Keratinocyte (primary cell): ENCODE measurements around the gene COL6A5. TPM values are rescaled to one million over a fixed set of nuclear protein-coding genes. Genes with fewer than 3 reads are reported as not detected.
A peak's percentile ranks its signal among the peaks of the same experiment; 100 is the strongest.

Experiments
- DNase-seq: peaks from one replicate; pipeline ENCODE4 v3.0.0-alpha.2; 2011; ENCODE audit warnings: low read depth, missing footprints, low spot score
- FAIRE-seq: peaks from 2 replicates; lab custom pipeline; 2011; peaks lifted over from hg19 to GRCh38; lab: Jason Lieb, UNC
- H2AFZ ChIP-seq: 2 replicates; pipeline ENCODE4 v1.6.0; 2012; ENCODE audit warnings: low read length, control low read depth, inconsistent platforms; ENCODE audit not compliant: control insufficient read depth
- H3K27ac ChIP-seq: 2 replicates; pipeline ENCODE4 v1.5.1; 2011; ENCODE audit warnings: low read length; ENCODE audit not compliant: control insufficient read depth, insufficient read depth
- H3K27me3 ChIP-seq: 3 replicates; pipeline ENCODE4 v1.6.0; 2011; ENCODE audit warnings: low read length; ENCODE audit not compliant: control insufficient read depth, insufficient read depth; ENCODE audit errors: extremely low read depth
- H3K36me3 ChIP-seq, 2 experiments: 2 replicates in 1 of 2; 3 replicates in 1 of 2; pipeline ENCODE4 v1.5.1; 2011; ENCODE audit warnings: low read length in 2 of 2, mild to moderate bottlenecking in 1 of 2; ENCODE audit not compliant: control insufficient read depth in 2 of 2, insufficient read depth in 2 of 2; ENCODE audit errors: extremely low read depth in 1 of 2
- H3K4me1 ChIP-seq: 3 replicates; pipeline ENCODE4 v1.5.1; 2011; ENCODE audit warnings: low read length; ENCODE audit not compliant: control insufficient read depth, insufficient read depth; ENCODE audit errors: extremely low read depth
- H3K4me2 ChIP-seq: 3 replicates; pipeline ENCODE4 v1.6.0; 2011; ENCODE audit warnings: low read depth, low read length; ENCODE audit not compliant: control insufficient read depth, insufficient read depth; ENCODE audit errors: extremely low read depth
- H3K4me3 ChIP-seq, 3 experiments: fragments of 200-600 bp in 1 of 3; sonication (generic) in 1 of 3; 2 replicates in 2 of 3; 3 replicates in 1 of 3; pipeline ENCODE4 v1.5.1; 2011 to 2016; ENCODE audit warnings: low read length in 3 of 3, mild to moderate bottlenecking in 3 of 3, control low read depth in 2 of 3, inconsistent platforms in 1 of 3, low read depth in 1 of 3, mixed read lengths in 1 of 3, mixed run types in 1 of 3, moderate library complexity in 1 of 3; ENCODE audit not compliant: control insufficient read depth in 2 of 3, insufficient read depth in 2 of 3; ENCODE audit errors: extremely low read depth in 1 of 3
- H3K79me2 ChIP-seq: 2 replicates; pipeline ENCODE4 v1.6.0; 2012; ENCODE audit warnings: low read length; ENCODE audit not compliant: control insufficient read depth, insufficient read depth
- H3K9ac ChIP-seq: 3 replicates; pipeline ENCODE4 v1.6.0; 2011; ENCODE audit warnings: low read length; ENCODE audit not compliant: control insufficient read depth, insufficient read depth; ENCODE audit errors: extremely low read depth
- H3K9me1 ChIP-seq: 3 replicates; pipeline ENCODE4 v1.6.0; 2011; ENCODE audit warnings: low read length; ENCODE audit not compliant: control insufficient read depth, insufficient read depth; ENCODE audit errors: extremely low read depth
- H3K9me3 ChIP-seq: 2 replicates; pipeline ENCODE4 v1.5.1; 2012; ENCODE audit warnings: low read depth, low read length; ENCODE audit not compliant: control insufficient read depth
- H4K20me1 ChIP-seq: 3 replicates; pipeline ENCODE4 v1.6.0; 2011; ENCODE audit warnings: low read length; ENCODE audit not compliant: control insufficient read depth, insufficient read depth; ENCODE audit errors: extremely low read depth
- CTCF ChIP-seq, 3 experiments: IDR thresholded peaks in 1 of 3; conservative IDR thresholded peaks in 1 of 3; optimal IDR thresholded peaks in 1 of 3; 2 replicates in 2 of 3; 3 replicates in 1 of 3; pipeline versions ENCODE3 to v1.5.1; 2011; ENCODE audit warnings: low read length in 3 of 3, mild to moderate bottlenecking in 3 of 3, moderate library complexity in 2 of 3, control low read depth in 1 of 3, inconsistent platforms in 1 of 3; ENCODE audit not compliant: insufficient read depth in 2 of 3; ENCODE audit errors: extremely low read depth in 1 of 3
- EZH2 ChIP-seq: IDR thresholded peaks from one replicate; pipeline ENCODE4 v1.6.1; 2012; ENCODE audit warnings: inconsistent platforms, mild to moderate bottlenecking, low read length, moderate library complexity
- dilution Hi-C: fragments of 300-500 bp; cut with MboI; formaldehyde crosslinking; loops from one replicate; pipeline ENCODE4 v1.7.0; 2020; ENCODE audit warnings: low sequenced_read_pairs; ENCODE audit not compliant: extremely low pct_ligation_motif_present
- polyA plus RNA-seq, 5 experiments: library from polyadenylated mRNA; depleted of rRNA in 3 of 5; stranded (reverse) in 3 of 5; stranded (forward) in 1 of 5; unstranded in 1 of 5; fragments of >200 nt; gene quantifications; 1 replicate in 1 of 5; 2 replicates in 3 of 5; 3 replicates in 1 of 5; pipeline versions ENCODE4 v1.2.1 to v1.2.3, GENCODE V29; 2011 to 2012; ENCODE audit warnings: missing spikeins in 2 of 5, low read depth in 1 of 5, low replicate concordance in 1 of 5

Gene COL6A5
- polyA plus RNA-seq, 1 donor (not counting 4 experiments of a cell fraction or from before 2014, with no cell fraction given): not detected

GRCh38 chr3:130384476-130385025, 39.1 kb downstream of the COL6A5 start:
- Histone ChIP-seq H3K79me2 (no peaks in the 10 kb centered on the region), H4K20me1 (no peaks in the 10 kb centered on the region), H3K27me3 (no peaks in the 10 kb centered on the region), H3K9me1 (no peaks in the 10 kb centered on the region), H3K9ac (no peak overlapping the region), H3K4me2 (no peak overlapping the region), H3K9me3 (no peaks in the 10 kb centered on the region), H3K4me1 (peaks cover 3% of the 10 kb centered on the region), H2AFZ (no peak overlapping the region), H3K27ac (no peak overlapping the region), H3K4me3 (no peak overlapping the region), H3K36me3 (no peaks in the 10 kb centered on the region)
- no peak for TF ChIP-seq EZH2
- no peak for TF ChIP-seq CTCF (optimal IDR thresholded peaks at IDR 0.05 in 1 of 3, IDR thresholded peaks at IDR 0.05 in 1 of 3, conservative IDR thresholded peaks at IDR 0.05 in 1 of 3; ENCODE audit: extremely low read depth in 1 of 3, insufficient read depth in 2 of 3, low read length in 3 of 3)
- DNase-seq (no peak), FAIRE-seq (no peak)
- dilution Hi-C loops: no loop called here

- FAIRE-seq: peak; percentile 94
- Histone ChIP-seq H3K79me2 (no peaks in the 10 kb centered on the region), H4K20me1 (no peaks in the 10 kb centered on the region), H3K4me1 (peaks cover 3% of the 10 kb centered on the region), H2AFZ (peak overlapping the region; percentile 0), H3K27ac (no peak overlapping the region), H3K4me2 (no peak overlapping the region), H3K36me3 (no peaks in the 10 kb centered on the region), H3K9me3 (no peaks in the 10 kb centered on the region), H3K9ac (no peak overlapping the region), H3K27me3 (no peaks in the 10 kb centered on the region), H3K9me1 (no peaks in the 10 kb centered on the region), H3K4me3 (no peak overlapping the region)
- dilution Hi-C loops: no loop called here
- no peak for DNase-seq
- TF ChIP-seq EZH2: no peak
- TF ChIP-seq CTCF (optimal IDR thresholded peaks at IDR 0.05 in 1 of 3, IDR thresholded peaks at IDR 0.05 in 1 of 3, conservative IDR thresholded peaks at IDR 0.05 in 1 of 3; ENCODE audit: extremely low read depth in 1 of 3, insufficient read depth in 2 of 3, low read length in 3 of 3): no peak
Measured at GRCh38 chr3:130386604-130387263, 41.3 kb downstream of the COL6A5 start.
